ENCODE data around the gene SLC5A3. TPM values are rescaled to one million over a fixed set of nuclear protein-coding genes. Genes with fewer than 3 reads are reported as not detected.

Gene SLC5A3
- total and polyA plus RNA-seq, 12 donors, result 2.3 to 63.9 (median 37.4) TPM

DNA sequence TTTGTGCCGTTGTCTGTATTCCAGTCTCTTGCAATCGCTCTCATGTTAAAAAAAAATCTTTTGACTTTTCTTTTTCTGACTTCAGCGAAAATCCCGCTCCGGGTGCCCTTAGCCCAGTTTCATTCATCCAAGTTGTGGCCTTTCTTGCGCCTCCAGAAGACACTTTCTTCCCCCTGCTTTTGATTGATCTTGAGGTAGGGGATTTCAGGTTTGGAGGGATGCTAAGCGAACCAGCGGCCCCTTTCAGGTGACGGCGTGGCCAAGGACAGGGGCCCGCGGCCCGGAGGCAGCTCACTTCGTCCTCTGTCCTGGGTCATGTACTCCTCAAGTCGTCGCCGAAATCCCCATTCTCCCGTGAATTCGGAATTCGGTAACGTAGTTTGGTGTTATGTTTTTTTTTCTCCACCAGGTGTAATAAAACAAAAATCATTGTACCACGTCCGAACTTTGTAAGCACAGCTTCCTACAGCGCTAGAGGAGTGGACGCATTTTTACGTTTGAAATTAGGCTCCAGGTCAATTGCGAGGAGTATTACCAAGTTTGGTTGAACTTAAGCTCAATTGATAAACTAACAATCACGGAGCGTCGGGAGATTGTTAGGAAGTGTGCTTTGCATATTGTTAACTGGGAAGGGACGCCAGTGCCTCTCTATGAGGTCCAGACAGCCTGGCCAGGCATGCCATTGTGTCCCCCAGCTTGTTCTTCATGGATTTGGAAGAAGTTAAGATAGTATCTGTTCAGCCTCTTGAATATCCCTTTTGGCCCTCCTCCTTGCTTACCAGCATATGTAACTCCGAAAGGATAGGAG is 1.1 kb downstream of the SLC5A3 start:
- Histone ChIP-seq H3K4me3 (peak overlapping the region in 3 of 4 donors; percentile 14 to 87 (median 33)), H3K36me3 (replicated peaks in 1 of 2) (no peaks in the 10 kb centered on the region), H3K9me3 (replicated peaks in 1 of 3) (no peaks in the 10 kb centered on the region), H3K27me3 (no peaks in the 10 kb centered on the region), H3K27ac (peak overlapping the region in 1 of 5 donors; percentile 95), H3K4me1 (replicated peaks in 1 of 2) (peaks cover 44 to 58% of the 10 kb centered on the region in 2 donors)
- DNase-seq, result peak in 3 of 7 donors; percentile 9 to 31 (median 23)
- intact Hi-C loops (cut with DNase I), result loop anchor here in 1 of 2 donors (5.0 kb wide), 2 partner anchors 53 to 128 kb away; no protein-coding TSS in a partner anchor
- peak in 2 of 6 experiments; percentile 13 to 23 for TF ChIP-seq CTCF (IDR thresholded peaks at IDR 0.05)
- no peak for TF ChIP-seq POLR2A (IDR thresholded peaks at IDR 0.05)
- WGBS, 4 donors, result 14 to 20% (median 17%) methylated on average over 30 to 32 of the region's 32 CpGs

DNA sequence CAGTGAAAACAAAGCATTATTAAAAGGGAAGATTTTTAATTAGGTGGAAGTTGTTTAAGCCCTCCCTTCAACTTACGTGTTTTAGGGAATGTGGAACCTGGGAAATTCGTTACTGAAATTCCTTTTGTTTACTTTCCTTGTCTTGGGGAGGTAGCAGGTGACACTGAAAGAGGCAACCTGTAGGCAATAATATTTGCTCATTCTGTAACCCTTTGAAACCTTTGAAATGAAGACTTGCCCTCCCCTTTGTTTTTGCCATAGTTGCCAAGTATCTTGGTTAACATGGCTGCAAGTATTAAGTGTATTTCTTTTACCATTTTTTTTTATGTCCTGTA is 1.7 kb downstream of the SLC5A3 start:
- H3K27me3 ChIP-seq, result no peaks in the 10 kb centered on the region
- intact Hi-C loops (cut with DNase I), result loop anchor here in 1 of 2 donors (5.0 kb wide), 1 partner anchor 52 kb away; no protein-coding TSS in a partner anchor
- H3K27ac ChIP-seq, result peak overlapping the region in 1 of 5 donors; percentile 27
- no peaks in the 10 kb centered on the region for H3K9me3 ChIP-seq (replicated peaks in 1 of 3)
- H3K4me3 ChIP-seq, result peak overlapping the region in 3 of 4 donors; percentile 14 to 87 (median 25)
- peaks cover 44 to 63% of the 10 kb centered on the region in 2 donors for H3K4me1 ChIP-seq (replicated peaks in 1 of 2)
- H3K36me3 ChIP-seq (replicated peaks in 1 of 2), result no peaks in the 10 kb centered on the region
- no peak for DNase-seq
- no peak for TF ChIP-seq CTCF (IDR thresholded peaks at IDR 0.05)
- TF ChIP-seq POLR2A (IDR thresholded peaks at IDR 0.05), result no peak
- WGBS, 4 donors, result 56 to 79% (median 69%) methylated on average over 2 of the region's 2 CpGs

GRCh38 chr21:34075760-34076660 is 2.6 kb downstream of the SLC5A3 start:
- 60 to 64% (median 63%) methylated on average over 9 of the region's 9 CpGs for WGBS, 4 donors
- Histone ChIP-seq H3K27me3 (no peaks in the 10 kb centered on the region), H3K36me3 (replicated peaks in 1 of 2) (no peaks in the 10 kb centered on the region), H3K4me3 (peak overlapping the region in 1 of 4 donors; percentile 87), H3K4me1 (replicated peaks in 1 of 2) (peaks cover 44 to 72% of the 10 kb centered on the region in 2 donors), H3K27ac (no peak overlapping the region), H3K9me3 (replicated peaks in 1 of 3) (no peaks in the 10 kb centered on the region)
- intact Hi-C loops (cut with DNase I), result loop anchor here in 1 of 2 donors (5.0 kb wide), 1 partner anchor 51 kb away; no protein-coding TSS in a partner anchor
- no peak for DNase-seq
- TF ChIP-seq POLR2A (IDR thresholded peaks at IDR 0.05) (no peak), CTCF (IDR thresholded peaks at IDR 0.05) (no peak)

GRCh38 chr21:34076835-34077234 is 3.5 kb downstream of the SLC5A3 start:
- intact Hi-C loops (cut with DNase I), result loop anchor here in 1 of 2 donors (5.0 kb wide), 1 partner anchor 50 kb away; no protein-coding TSS in a partner anchor
- H3K27me3 ChIP-seq, result no peaks in the 10 kb centered on the region
- no peak for DNase-seq
- TF ChIP-seq POLR2A (IDR thresholded peaks at IDR 0.05), result no peak
- TF ChIP-seq CTCF (IDR thresholded peaks at IDR 0.05), result no peak
- no peak overlapping the region for H3K27ac ChIP-seq
- H3K9me3 ChIP-seq (replicated peaks in 1 of 3), result no peaks in the 10 kb centered on the region
- peaks cover 44 to 79% of the 10 kb centered on the region in 2 donors for H3K4me1 ChIP-seq (replicated peaks in 1 of 2)
- no peaks in the 10 kb centered on the region for H3K36me3 ChIP-seq (replicated peaks in 1 of 2)
- 95 to 100% (median 99%) methylated on average over 1 of the region's 1 CpG for WGBS, 4 donors
- H3K4me3 ChIP-seq, result no peak overlapping the region
